ENCODE results near the gene DSCAML1.

The DSCAML1 gene

DNA sequence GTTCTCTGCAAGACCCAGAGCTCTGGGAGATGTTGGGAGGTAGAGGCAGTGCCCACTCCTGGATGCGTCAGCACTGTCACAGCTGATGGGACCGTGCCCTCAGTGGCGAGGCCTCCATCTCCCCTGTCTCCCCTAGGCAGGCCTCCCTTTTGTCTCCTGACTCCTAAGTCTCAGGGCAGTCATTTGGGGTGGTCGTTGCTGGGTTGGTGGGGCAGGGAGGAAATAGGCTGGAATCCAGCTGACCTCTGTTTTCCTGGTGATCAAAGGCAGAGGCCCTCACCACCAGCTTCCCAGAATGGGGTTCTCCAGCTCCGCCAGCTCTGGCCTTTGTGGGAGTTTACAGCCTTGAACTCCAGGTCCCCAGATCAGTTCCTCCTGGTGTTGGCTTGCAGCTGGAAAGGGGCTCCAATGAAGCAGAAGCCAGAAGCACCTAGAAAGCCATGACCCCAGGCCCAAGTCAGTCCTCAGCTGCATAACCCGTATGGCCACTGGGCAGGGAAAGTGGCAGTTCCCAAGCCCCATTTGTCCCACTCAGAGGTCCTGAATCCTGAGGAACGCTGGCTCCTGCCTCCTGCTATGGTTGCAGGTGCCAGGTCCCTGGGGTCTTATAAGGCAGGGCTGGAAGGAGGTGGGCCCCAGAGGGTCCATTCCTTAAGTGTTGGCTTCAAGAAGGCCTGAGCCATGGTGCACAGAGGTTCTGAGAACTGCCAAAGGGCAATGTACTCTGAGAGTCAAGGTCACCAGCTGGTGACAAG is 34.8 kb upstream of the DSCAML1 start:
- no peak for DNase-seq

DNA sequence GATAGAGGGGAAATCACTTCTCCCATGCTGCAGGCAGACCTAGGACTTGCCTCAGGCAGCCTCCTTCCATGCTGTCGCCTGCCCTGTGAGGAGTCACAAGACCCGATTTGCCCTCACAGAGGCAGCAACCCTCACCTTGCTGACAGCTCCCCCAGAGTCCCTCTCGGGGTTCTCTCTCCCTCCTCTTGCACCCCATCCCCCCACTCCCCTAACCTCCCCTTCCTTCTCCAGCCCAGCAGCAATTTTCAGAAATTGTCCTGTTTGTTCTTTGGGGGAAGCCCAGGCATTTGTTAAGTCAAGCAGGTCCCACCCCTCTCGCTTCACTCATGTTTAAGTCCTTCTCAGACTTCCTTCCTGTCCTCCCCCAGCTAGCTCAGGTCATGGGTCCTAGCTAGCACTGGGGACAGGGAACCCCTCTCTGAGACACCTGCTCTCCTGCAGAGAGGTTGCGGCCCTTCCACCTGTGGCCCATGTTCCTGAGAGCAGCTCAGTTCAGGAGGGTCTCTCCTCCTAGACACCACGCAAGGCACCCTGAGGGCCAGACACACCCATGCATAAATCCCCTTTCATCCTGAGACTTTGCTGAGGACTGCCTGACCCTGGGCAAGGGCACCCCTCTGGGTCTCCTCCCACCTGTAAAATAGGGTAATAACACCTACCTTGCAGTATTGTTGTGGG is 33.8 kb upstream of the DSCAML1 start:
- DNase-seq: no peak

GRCh38 chr11:117830072-117830471 is 33.1 kb upstream of the DSCAML1 start:
- DNase-seq: no peak

DNA sequence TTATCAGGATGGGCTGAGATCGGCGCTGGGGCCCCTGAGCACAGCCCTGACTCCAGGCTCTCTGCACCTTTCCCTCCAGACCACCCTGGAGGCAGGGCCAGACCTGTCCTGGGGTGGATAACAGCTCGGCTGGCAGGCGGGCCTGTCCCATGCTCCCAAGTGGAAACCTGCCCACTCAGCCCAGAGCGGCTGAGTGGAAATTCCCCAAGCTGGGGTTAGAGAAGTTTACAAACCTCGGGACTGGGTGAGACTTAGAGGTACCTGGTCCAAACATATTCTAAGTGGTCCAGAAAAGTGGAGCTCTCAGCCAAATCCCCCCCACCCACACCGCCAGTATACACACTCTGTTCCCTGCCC is 32.3 kb upstream of the DSCAML1 start:
- DNase-seq: no peak

GRCh38 chr11:117828611-117829368 is 31.8 kb upstream of the DSCAML1 start:
- DNase-seq: no peak

- DNase-seq: no peak
Measured at GRCh38 chr11:117827521-117828511, 30.8 kb upstream of the DSCAML1 start.

GRCh38 chr11:117826832-117827231 is 29.8 kb upstream of the DSCAML1 start:
- DNase-seq: no peak

GRCh38 chr11:117826190-117826570 is 29.2 kb upstream of the DSCAML1 start:
- no peak for DNase-seq

- DNase-seq: no peak
Measured at GRCh38 chr11:117825538-117826189, 28.6 kb upstream of the DSCAML1 start.

DNA sequence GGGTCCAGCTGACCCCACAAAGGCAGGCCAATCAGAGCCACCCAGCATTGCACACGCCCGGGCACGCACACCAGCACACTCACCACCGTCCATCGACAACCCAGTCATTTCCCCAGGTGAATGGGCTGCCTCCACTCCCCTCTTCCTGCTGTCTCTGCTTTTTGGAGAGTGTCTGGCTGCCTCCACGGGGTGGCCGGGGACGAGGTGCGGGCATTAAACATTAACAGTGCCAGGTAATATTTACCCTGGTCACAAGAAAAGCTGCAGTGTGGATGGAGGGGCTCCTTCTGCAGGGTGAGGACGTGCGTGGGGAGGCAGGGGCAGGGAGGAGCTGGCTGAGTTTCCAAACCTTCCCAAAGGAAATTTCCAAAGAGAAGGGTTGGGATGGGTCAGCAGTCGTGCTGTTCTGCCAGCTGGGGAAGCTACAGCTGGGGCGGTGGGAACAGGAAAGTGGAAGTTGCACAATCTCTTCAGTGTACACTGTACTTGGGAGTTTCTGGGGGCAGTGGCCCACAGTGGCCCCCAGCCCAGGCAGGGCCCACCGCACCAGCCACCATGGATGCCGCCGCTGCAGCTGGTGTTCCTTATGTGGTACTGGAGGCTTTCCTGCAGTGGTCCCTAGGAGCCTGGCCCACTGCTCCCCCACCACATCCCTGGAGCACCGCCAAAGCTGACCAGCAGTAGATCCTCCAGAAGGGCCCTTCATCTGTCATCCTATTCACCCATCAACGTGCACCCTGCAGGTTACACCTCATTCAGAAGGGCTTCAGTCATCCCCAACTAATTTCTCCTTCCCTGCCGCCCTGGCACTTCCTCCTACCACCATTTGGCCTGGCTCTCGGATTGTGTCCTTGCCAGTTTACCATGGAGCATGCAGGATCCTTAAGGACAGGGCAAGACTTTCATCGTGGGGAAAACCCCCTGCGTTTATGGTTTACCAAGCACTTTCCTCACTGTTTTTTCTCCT is 27.8 kb upstream of the DSCAML1 start, which contains the start of gene FXYD2:
Gene FXYD2 (minus strand): TSS at position 174 of the 967 bp plus-strand sequence. CDS start 66 bp downstream, at position 108.
- no peak for DNase-seq

DNA sequence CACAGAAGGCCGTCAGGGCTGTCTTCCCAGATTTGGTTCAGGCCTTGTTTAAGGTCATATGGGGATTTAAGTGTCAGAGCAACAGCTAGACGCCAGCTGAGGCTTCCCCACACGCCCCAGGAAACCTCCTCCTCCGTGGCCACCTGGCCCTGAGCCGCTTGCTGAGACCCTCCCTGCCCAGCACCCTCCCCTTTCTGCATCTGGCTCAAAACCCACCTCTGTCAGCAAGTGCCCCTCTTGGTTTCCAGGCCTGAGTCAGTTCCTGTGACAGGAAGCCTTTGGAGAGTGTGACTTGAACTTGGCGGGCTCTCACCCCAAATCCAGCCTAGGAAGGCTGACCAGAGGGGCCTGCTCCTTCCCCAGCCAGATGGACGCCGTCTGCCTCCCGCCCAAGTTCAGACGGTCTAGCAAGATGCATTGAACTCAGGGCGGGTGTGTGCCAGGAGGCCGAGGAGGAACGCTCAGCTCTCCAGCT is 27.0 kb upstream of the DSCAML1 start:
- DNase-seq: no peak

- no peak for DNase-seq
Measured at GRCh38 chr11:117823294-117823945, 26.4 kb upstream of the DSCAML1 start.

DNA sequence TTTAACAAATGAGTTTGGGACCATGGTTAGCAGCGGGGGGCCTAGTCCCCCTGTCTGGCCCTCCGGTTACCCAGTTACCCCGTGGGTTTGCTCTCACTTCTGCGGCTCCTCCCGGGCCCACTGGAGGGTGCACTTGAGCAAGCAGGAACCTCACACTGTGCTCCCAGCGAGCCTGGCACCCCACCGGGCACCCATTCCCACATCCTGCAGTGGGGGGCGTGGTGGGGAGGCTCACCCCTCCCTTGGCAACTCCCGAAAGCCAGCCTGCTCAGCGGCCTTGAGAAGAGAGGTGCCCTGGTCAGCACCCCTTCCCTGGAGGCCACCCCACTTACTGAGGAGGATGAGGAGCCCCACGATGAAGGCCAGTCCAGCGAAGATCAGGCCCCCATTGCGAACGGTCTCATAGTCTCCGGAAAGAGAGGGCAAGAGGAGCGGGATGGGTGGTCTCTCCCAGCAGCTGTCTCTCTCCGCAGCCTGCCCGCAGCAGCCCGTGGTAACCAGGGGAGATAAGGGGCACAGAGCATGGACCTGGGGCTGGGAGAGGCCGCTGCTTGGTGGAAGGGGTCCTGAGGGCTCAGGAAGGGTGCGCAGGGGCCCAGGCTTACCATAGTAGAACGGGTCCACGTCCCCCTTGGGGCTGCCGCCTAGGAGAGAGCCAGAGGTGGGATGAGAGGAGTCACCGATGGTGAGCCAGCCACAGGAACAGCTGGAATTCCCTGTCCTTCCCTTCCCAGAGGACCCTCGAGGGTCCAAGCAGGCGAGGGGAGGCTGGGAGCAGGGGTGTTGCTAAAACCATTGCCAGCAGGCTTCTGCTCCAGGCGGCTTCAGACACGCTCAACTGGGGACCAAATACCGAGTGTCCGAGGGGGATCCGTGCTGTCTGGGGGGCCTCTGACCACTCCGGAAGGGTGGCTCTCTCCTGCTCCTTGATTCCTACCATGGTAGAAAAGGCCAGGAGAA is 25.3 kb upstream of the DSCAML1 start:
- peak; percentile 74 for DNase-seq

DNA sequence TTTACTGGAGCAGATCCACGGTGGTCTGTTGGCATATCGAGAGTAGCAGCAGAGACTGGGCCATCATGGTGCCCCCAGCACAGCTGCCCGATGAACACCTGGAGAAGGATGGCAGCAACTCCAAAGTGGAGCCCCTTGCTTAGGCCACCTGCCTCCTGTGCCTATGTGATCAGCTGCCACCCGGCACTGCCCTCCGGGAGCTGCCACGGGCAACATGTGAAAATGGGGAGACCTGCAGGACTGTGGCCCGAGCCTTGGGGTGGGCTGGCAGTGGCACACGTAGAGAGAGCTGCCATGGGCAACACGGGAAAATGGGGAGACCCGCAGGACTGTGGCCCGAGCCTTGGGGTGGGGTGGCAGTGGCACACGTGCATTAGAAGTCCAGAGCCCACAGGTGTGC is 24.4 kb upstream of the DSCAML1 start:
- DNase-seq: no peak

DNA sequence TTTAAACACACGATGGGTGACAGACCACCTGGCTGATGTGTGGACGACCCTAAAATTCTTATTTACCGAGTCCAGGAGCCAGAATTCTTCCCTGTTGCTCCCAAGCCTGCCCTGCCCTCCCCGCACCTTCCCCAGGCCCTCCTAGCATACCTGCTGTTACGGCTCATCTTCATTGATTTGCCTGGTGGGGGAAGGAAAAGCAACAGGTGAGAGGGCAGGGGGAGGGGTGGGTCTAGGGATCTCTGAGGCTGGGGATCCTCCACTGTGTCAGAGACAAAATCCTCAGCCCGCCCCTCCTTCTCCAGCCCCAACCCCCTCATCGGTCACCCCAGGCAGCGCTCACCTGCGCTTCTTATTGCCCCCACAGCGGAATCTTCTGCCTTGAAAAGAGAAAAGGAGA is 23.5 kb upstream of the DSCAML1 start:
- no peak for DNase-seq

DNA sequence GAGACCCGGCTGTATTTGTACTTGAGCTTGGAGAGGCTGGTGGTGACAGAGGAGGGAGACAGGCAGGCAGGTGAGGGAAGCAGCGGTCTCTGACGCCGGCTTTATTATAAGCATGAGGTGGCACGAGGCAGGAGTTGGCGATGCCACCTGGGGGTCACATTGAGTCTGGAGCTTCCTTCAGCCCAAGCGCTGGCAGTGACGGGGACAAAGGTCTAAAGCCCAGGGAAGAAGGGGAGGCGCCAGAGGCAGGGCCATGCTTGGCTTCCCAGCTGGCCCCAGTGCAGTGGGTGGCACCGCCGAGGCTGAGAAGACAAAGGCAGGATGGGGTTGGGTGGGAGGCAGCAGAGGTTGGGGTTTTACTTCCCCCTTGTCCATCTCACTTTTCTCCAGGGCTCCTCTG is 23.1 kb upstream of the DSCAML1 start:
- DNase-seq: peak; percentile 73

GRCh38 chr11:117819096-117820040 is 22.4 kb upstream of the DSCAML1 start:
- DNase-seq: peak; percentile 57

Measured in COR-L47 (cell line).